NCI-H146 (cell line): ENCODE measurements around the gene SPATC1L.
A peak's percentile ranks its signal among the peaks of the same experiment; 100 is the strongest.

Source experiments
- DNase-seq: peaks from one replicate; lab custom pipeline; 2025; lab: John Stamatoyannopoulos, UW

The SPATC1L gene

GRCh38 chr21:46161633-46162592 is 22.3 kb downstream of the SPATC1L start:
- DNase-seq: no peak

- peak; percentile 21 for DNase-seq
Measured at GRCh38 chr21:46160907-46161632, 23.2 kb downstream of the SPATC1L start.

DNA sequence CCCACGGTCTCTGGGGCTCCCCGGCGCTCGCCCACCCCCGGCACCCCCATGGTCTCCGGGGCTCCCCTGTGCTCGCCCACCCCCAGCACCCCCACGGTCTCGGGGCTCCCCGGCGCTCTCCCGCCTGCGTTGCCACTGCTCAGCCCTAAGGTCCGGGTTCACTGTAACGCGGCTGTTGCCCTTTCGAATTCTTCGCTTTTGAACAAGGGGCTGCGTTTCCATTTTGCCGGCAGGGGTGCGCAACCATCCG is 23.7 kb downstream of the SPATC1L start:
- DNase-seq: no peak

DNA sequence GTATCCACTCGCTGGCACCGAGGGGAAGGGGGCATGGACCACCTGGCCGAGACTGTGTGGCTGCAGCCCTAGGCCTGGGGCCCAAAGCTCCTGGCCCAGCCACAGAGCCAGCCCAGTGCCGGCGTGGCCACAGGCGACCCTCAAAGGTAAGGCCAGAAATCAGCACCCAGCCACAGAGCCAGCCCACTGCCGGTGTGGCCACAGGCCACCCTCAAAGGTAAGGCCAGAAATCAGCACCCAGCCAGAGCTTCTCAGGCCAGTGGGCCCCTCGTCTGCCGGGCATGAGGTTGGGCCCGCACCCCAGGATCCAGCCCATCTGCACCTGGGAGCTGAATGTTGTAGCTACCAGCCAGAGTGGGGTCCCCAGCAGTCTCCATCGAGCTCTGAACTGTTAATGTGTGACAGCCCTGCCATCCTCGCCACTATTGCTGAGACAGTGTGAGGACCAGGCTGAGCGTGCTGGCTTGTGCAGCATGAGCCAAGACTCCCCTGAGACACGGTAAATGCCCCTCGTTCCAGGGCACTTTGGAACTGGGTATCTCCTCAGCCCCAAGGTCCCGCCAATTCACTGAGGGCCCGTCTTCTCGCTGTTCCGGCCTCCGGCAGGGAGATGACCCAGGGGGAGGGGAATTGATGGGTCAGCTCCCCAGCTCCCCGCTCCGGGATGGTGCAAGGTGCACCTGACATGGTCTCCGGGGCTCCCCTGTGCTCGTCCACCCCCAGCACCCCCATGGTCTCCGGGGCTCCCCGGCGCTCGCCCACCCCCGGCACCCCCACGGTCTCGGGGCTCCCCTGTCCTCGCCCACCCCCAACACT is 24.2 kb downstream of the SPATC1L start:
- no peak for DNase-seq

GRCh38 chr21:46159390-46159789 is 24.9 kb downstream of the SPATC1L start:
- no peak for DNase-seq

DNA sequence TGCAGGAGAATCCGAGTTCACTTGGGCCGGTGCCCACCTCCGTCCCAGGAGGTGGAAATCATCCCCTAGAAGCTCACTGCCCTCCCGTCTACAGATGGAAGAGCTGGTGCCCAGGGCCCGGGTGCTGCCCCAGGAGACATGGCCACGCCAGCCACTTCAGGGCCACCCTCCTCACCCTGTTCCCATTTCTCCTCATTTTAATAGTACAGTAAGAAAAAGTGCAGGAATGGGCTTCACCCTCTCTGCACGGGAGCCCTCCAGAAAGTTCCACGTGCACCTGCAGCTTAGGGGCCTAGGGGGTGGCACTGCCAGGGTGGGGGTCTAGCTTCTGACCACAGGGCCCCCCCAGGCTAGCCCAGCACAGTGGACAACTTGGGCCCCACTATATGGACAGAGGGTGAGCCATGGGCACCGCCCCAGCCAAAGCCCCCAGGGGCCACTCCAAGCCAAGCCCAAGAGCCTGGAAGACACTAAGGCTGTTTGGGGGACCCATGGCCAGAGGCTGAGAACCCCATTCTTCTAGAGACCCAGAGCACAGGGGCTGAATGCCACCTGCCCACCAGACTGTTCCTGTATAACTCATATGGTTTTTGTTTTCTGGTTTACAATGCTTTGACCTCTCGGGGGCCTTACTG is 25.5 kb downstream of the SPATC1L start:
- DNase-seq: no peak

GRCh38 chr21:46157987-46158451 is 26.2 kb downstream of the SPATC1L start:
- DNase-seq: no peak

DNA sequence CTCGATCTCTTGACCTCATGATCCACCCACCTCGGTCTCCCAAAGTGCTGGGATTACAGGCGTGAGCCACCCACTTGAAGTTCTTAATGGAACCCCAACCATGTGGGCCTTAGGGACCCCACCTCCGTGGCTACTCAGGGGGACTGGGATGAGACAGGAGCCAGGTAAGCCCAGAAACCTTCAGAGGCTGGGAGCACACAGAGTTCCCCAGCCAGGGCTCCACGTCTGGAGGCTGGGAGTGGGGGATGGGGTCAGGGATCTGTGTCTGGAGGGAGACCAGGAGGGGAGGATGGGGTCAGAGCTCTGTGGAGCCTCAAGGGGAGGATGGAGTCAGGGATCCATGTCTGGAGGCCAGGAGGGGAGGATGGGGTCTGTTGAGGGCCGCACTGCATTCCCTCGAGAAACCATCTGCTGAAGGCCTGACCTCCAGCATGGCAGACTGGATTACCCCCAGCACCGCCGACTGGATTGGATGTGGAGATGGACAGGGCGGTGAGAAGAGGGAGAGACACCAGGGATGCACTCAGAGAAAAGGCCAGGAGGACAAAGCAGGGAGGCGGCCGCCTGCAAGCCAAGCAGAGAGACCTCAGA is 26.8 kb downstream of the SPATC1L start:
- DNase-seq: no peak

DNA sequence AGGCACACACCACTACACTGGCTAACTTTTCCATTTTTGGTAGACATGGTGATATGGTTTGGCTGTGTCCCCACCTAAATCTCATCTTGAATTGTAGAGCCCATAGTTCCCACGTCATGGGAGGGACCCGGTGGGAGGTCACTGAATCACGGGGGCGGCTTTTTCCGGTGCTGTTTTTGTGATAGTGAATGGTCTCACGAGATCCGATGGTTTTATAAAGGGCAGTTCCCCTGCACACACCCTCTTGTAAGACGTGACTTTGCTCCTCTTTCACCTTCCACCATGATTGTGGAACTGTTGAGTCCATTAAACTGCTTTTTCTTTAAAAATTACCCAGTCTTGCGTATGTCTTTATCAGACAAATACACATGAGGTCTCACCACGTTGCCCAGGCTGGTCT is 27.6 kb downstream of the SPATC1L start:
- no peak for DNase-seq

DNA sequence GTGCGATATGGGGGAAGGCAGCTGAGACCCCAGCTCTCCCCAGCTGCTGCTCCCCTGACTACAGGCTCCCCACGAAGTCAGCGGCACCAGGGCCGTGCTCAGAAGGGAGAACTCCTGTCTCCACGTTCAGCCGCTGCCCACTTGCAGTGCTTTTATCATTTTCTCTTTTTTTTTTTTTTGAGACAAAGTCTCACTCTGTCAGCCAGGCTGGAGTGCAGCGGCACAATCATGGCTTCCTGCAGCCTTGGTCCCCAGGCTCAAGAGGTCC is 27.9 kb downstream of the SPATC1L start:
- DNase-seq: no peak

DNA sequence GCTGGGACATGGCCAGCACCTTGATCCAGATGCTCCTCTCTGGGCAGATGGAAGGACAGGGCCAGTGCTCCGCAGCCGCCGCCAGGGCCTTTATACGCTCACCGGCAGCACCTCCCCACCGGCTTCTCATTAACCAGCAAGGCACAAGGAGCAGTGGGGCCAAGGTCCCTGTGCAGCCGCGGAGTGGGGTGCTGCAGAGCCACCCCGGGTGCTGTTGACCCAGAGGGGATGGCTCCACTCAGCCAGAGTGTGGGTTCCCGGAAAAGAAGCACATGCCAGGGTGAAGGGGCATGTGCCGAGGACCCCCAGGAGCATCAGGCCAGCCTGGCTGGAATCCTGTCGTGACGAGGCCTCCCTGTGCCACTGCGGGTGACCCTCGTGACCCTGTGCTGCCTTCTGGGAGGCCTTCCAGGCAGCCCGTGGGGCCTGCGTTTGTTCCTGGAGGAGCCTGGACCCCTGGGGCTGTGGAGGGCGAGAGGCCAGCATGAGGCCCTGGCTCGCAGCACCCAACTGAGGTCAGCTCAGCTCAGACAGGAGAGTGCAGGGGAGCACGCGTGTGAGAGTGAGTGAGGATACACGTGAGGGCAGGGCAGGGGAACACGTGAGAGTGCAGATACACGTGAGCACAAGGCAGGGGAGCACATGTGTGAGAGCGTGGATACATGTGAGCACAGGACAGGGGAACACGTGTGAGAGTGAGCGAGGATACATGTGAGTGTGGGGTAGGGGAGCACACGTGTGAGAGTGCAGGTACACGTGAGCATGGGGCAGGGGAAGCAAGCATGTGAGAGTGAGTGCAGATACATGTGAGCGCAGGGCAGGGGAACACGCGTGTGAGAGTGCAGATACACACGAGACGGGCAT is 28.5 kb downstream of the SPATC1L start, which contains the start of gene FTCD:
Gene FTCD, minus strand, starts transcription at position 66 of the 864 bp plus-strand sequence. Its CDS starts 56 bp downstream, at position 10.
- DNase-seq: no peak

DNA sequence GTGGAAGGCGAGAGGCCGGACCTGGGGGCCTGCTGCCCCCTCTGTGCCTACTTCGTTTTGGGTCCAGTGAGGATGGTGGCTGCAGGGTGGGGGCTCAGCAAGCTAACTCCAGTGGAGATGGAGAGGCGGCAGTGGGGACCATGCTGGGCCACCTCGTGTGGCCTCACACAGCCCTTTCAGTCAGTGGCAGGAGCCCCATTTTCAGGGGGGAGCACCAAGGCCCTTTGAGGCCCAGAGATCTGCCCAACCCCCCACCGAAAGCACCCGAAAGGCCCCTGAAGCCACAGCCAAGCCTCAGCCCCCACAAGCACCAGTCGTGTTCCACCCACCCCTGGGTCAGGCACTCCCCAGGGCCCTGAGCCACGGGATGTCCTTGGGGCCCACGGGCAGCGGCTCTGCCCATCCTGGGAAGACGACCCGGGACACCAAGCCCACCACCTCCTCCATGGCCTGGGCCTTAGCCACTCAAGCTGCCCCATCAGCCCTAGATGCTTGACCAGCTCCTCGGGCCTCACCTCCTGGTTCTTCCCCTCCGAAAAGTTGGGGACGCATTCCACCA is 29.2 kb downstream of the SPATC1L start:
- DNase-seq: no peak

DNA sequence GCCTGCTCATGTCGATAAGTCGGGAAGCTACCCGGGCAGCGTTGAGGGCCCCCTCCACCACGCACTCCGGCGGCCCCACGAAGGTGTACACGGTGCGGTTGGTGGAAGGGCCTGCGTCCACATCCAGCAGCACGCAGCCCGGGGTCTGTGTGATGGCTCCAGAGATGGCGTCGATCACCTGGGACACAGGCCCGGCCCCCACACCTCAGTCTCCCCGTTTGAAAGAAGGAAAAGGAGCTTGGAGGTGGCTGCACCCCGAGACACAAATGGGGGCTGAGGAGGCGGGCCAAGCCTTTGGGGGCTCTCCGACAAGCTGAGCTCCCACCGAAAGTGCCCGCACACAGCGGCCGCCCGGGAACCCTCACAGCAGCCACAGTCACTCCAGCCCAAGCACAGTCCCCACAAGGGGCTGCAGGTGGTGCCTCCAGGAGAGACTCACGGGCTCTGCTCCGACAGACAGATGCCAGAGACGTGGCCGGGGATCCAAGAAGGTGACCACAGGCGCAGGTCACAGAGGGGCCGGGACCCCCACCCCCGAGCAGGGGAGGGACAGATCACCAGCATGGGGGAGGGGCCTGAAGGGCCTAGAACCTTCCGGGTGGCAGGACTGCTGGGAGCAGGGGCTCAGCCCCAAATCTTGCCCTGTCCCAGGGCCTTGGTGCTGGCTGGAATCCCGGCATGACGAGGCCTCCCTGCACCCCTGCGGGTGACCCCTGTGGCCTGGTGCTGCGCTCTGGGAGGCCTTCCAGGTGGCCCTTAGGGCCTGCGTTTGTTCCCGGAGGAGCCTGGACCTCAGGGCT is 29.9 kb downstream of the SPATC1L start:
- no peak for DNase-seq

DNA sequence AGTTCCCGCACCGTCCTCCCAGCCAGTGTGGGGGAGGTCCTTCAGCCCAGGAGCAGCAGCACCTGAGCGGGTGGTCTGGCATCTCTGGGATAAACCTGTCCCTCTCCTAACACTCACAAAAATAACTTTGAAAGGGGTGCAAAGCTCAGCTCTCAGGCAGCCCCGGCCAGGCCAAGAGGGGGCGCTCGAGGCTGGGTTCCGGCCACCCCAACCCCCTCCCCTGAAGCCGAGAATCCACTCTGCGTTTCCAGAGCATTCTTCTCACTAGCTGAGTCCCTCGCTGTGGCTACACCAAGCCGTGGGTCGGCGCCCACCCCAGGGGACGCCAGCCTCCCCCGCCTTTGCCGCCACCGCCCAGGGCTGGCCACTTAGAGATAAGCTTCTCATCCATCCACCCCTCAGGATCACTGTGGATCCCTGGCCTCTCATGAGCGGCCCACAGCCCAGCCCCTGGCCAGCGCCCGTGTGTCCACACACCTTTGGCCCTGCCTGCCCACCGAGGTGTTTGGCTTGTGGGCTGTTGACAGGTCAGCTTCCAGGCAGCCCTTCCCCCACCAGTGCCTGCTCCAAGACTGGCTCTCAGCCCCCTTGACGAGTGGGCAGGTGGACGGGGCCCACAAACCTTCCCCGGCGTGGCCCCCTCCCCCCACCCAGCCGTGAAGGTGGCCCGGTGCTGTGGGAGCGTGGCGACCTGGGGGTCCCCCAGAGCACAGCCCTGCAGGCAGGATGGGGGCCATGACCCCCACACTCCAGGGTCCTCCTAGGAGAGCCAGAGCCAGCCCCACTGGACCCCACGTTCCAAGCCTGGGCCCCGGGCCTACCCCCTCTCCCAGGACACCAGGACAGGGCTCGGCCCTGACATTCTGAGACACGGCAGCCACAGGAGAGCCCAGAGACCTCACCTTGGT is 30.8 kb downstream of the SPATC1L start:
- no peak for DNase-seq

- DNase-seq: no peak
Measured at GRCh38 chr21:46152927-46153246, 31.4 kb downstream of the SPATC1L start.

DNA sequence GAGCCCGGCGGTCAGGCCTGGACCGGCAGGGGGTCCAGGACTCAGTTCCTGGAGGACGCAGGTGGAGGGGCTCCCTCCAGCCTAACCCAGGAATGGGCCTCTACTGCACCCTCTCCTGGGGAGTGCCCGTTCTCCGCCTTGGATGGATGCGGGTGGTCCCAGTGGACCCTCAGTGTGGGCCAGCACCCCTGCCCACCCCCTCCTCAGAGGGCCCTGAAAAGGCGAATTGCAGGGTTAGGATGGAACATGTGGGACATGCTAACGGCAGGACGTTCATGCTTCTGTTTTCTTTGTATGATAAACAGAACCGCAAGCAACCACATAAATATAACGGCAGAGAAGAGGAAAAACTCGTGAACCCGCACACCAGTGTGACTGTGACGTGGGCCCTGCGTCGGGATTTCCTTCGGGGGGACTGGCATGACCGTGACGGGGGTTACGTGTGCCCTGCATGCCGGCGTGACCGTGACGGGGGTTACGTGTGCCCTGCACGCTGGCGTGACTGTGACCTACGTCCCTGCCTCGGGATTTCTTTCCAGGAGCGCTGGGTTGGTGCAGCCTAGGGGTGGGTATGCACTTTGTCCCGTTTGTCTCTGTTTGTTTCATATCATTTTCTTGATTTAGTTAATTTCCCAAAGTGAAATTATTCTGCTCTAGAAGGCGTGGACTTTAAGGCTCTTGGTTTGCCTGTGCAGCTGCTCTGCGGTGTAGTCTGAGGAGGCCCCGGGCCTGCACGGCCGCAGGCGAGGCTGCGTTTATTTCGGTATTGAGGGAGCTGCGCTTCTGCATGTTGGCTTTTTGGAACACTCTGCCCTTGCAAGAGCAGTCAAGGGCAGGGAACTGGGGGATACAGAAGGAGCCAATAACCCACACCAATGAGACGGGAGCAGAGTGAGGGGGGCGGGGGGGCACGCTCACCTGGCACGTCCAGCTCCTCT is 32.0 kb downstream of the SPATC1L start:
- DNase-seq: no peak

- no peak for DNase-seq
Measured at GRCh38 chr21:46151261-46151988, 32.8 kb downstream of the SPATC1L start.
